ENCODE data around the gene NMUR2.

NMUR2 gene

GRCh38 chr5:152349683-152350526 is 55.2 kb downstream of the NMUR2 start:
- Mint-ChIP-seq H3K4me3 (no peak overlapping the region), H3K27me3 (peaks cover 27% of the 10 kb centered on the region), H3K4me1 (no peaks in the 10 kb centered on the region), H3K36me3 (no peaks in the 10 kb centered on the region), H3K9me3 (no peaks in the 10 kb centered on the region), H3K27ac (no peak overlapping the region)
- no peak for ATAC-seq
